ENCODE results near the gene PLXDC2. TPM values are rescaled to one million over a fixed set of nuclear protein-coding genes. Genes with fewer than 3 reads are reported as not detected.

Gene PLXDC2
- total RNA-seq, 1 experiment from 2014 or later, result 0.21 TPM

GRCh38 chr10:20175719-20176118 is 359.5 kb downstream of the PLXDC2 start:
- ATAC-seq (no peak), DNase-seq (ENCODE audit: low read depth, low spot score) (no peak)
- Histone ChIP-seq H3K4me3 (ENCODE audit: low read depth in 2 of 2, low read length in 2 of 2) (no peak overlapping the region), H3K27ac (ENCODE audit: low read length) (no peak overlapping the region), H3K36me3 (ENCODE audit: control insufficient read depth, insufficient read depth, low read length) (no peaks in the 10 kb centered on the region), H3K4me1 (ENCODE audit: control insufficient read depth, insufficient read depth, low read length) (no peaks in the 10 kb centered on the region), H3K9me3 (ENCODE audit: control insufficient read depth, insufficient read depth, low read depth, low read length) (no peaks in the 10 kb centered on the region), H3K27me3 (ENCODE audit: control insufficient read depth, insufficient read depth, low read length) (no peaks in the 10 kb centered on the region)
- in situ Hi-C loops (cut with HindIII; ENCODE audit: low pct_unique_long_range_greater_than_20kb, low sequenced_read_pairs) (no loop called here), intact Hi-C loops (cut with micrococcal nuclease; ENCODE audit: unreplicated experiment) (no loop called here)
- ChIA-PET POLR2A (no interaction called here), CTCF (no interaction called here)
- BruUV-seq (replicated peaks), result no TSS peak
- no peak for TF ChIP-seq TCF7L2 (IDR thresholded peaks at IDR 0.05; ENCODE audit: low read depth, low read length)
- TF ChIP-seq REST (IDR thresholded peaks at IDR 0.05; ENCODE audit: insufficient read depth in 1 of 2, low read depth in 2 of 2, low read length in 1 of 2), result no peak
- no peak for TF ChIP-seq CTCF (IDR thresholded peaks at IDR 0.05)
- no peak for TF ChIP-seq SIN3A (IDR thresholded peaks at IDR 0.05; ENCODE audit: borderline replicate concordance, insufficient read depth, low read depth, low read length)
- TF ChIP-seq POLR2AphosphoS5 (IDR thresholded peaks at IDR 0.05; ENCODE audit: low read depth, low read length), result no peak

- BruUV-seq (replicated peaks), result no TSS peak
- no peaks in the 10 kb centered on the region for H3K9me3 ChIP-seq (ENCODE audit: control insufficient read depth, insufficient read depth, low read depth, low read length)
- H3K36me3 ChIP-seq (ENCODE audit: control insufficient read depth, insufficient read depth, low read length), result no peaks in the 10 kb centered on the region
- no peak overlapping the region for H3K27ac ChIP-seq (ENCODE audit: low read length)
- H3K4me1 ChIP-seq (ENCODE audit: control insufficient read depth, insufficient read depth, low read length), result no peaks in the 10 kb centered on the region
- intact Hi-C loops (cut with micrococcal nuclease; ENCODE audit: unreplicated experiment) (no loop called here), in situ Hi-C loops (cut with HindIII; ENCODE audit: low pct_unique_long_range_greater_than_20kb, low sequenced_read_pairs) (no loop called here)
- no peaks in the 10 kb centered on the region for H3K27me3 ChIP-seq (ENCODE audit: control insufficient read depth, insufficient read depth, low read length)
- TF ChIP-seq TCF7L2 (IDR thresholded peaks at IDR 0.05; ENCODE audit: low read depth, low read length) (no peak), CTCF (IDR thresholded peaks at IDR 0.05) (no peak), SIN3A (IDR thresholded peaks at IDR 0.05; ENCODE audit: borderline replicate concordance, insufficient read depth, low read depth, low read length) (no peak), POLR2AphosphoS5 (IDR thresholded peaks at IDR 0.05; ENCODE audit: low read depth, low read length) (no peak), REST (IDR thresholded peaks at IDR 0.05; ENCODE audit: insufficient read depth in 1 of 2, low read depth in 2 of 2, low read length in 1 of 2) (no peak)
- POLR2A ChIA-PET, result no interaction called here
- H3K4me3 ChIP-seq (ENCODE audit: low read depth in 2 of 2, low read length in 2 of 2), result no peak overlapping the region
- CTCF ChIA-PET, result no interaction called here
- ATAC-seq (no peak), DNase-seq (ENCODE audit: low read depth, low spot score) (no peak)
Measured at GRCh38 chr10:20180766-20181165, 364.5 kb downstream of the PLXDC2 start.

Measured in Panc1 (cell line).